Suprapubic skin (tissue), 4 donors: ENCODE measurements around the gene SYNE3.

Source experiments
- POLR2A ChIP-seq, 2 donors: fragments of 450-650 bp; IDR thresholded peaks; one replicate each; pipeline ENCODE4 v1.6.1; 2017; ENCODE audit warnings: antibody characterized with exemption in 2 of 2, mild to moderate bottlenecking in 2 of 2, moderate library complexity in 2 of 2
- POLR2AphosphoS5 ChIP-seq, 3 donors: sonication (generic); formaldehyde crosslinking; IDR thresholded peaks; one replicate each; pipeline ENCODE4 v1.6.1; 2017; ENCODE audit warnings: antibody characterized with exemption in 3 of 3

GRCh38 chr14:95482627-95483308 is 33.7 kb downstream of the SYNE3 start:
- TF ChIP-seq POLR2AphosphoS5 (IDR thresholded peaks at IDR 0.05) (no peak), POLR2A (IDR thresholded peaks at IDR 0.05) (no peak)
